ENCODE data around the gene SNRPE.

Gene SNRPE

GRCh38 chr1:203899353-203899716 lies 37.9 kb downstream of the SNRPE start:
- ChIA-PET POLR2A (interaction anchor here (0.7 kb wide), 1 partner anchor 23 kb away, joined by 3 read pairs; no protein-coding TSS in a partner anchor), CTCF (no interaction called here)
- Histone ChIP-seq H3K4me1 (ENCODE audit: control insufficient read depth, insufficient read depth, low read length) (no peaks in the 10 kb centered on the region), H3K4me3 (ENCODE audit: low read depth, low read length) (no peak overlapping the region), H3K36me3 (ENCODE audit: control insufficient read depth in 2 of 2, insufficient read depth in 1 of 2, low read length in 2 of 2) (no peaks in the 10 kb centered on the region), H3K27ac (ENCODE audit: extremely low read depth, low read depth, low read length) (no peak overlapping the region), H3K9me3 (ENCODE audit: control insufficient read depth, insufficient read depth, low read depth, low read length) (no peaks in the 10 kb centered on the region)
- TF ChIP-seq ZNF248 (tag by site-specific recombination; IDR thresholded peaks at IDR 0.05) (no peak), FEZF1 (tag by site-specific recombination; IDR thresholded peaks at IDR 0.05) (no peak), SALL2 (tag by site-specific recombination; IDR thresholded peaks at IDR 0.05; ENCODE audit: borderline replicate concordance) (no peak), ZNF776 (tag by site-specific recombination; IDR thresholded peaks at IDR 0.05; ENCODE audit: borderline replicate concordance) (no peak), WT1 (tag by site-specific recombination; IDR thresholded peaks at IDR 0.05) (no peak), HOXC10 (CRISPR knock-in tag; IDR thresholded peaks at IDR 0.05) (no peak), ZNF202 (tag by site-specific recombination; IDR thresholded peaks at IDR 0.05; ENCODE audit: borderline replicate concordance) (no peak)

- TF ChIP-seq, protein P1, sequence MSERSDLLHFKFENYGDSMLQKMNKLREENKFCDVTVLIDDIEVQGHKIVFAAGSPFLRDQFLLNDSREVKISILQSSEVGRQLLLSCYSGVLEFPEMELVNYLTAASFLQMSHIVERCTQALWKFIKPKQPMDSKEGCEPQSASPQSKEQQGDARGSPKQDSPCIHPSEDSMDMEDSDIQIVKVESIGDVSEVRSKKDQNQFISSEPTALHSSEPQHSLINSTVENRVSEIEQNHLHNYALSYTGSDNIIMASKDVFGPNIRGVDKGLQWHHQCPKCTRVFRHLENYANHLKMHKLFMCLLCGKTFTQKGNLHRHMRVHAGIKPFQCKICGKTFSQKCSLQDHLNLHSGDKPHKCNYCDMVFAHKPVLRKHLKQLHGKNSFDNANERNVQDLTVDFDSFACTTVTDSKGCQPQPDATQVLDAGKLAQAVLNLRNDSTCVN (tag by site-specific recombination; optimal IDR thresholded peaks at IDR 0.05) = no peak
- TF ChIP-seq KLF10 (tag by site-specific recombination; IDR thresholded peaks at IDR 0.05) (no peak), ZNF623 (tag by site-specific recombination; IDR thresholded peaks at IDR 0.05) (no peak), ZNF23 (tag by site-specific recombination; IDR thresholded peaks at IDR 0.05; ENCODE audit: borderline replicate concordance) (no peak), ZBTB8A (tag by site-specific recombination; IDR thresholded peaks at IDR 0.05) (no peak), TRIM28 (IDR thresholded peaks at IDR 0.05; ENCODE audit: borderline replicate concordance, low read length) (no peak), SP3 (tag by site-specific recombination; IDR thresholded peaks at IDR 0.05) (no peak), ZNF610 (tag by site-specific recombination; IDR thresholded peaks at IDR 0.05; ENCODE audit: borderline replicate concordance) (no peak), KLF1 (tag by site-specific recombination; IDR thresholded peaks at IDR 0.05) (no peak), MEIS1 (CRISPR knock-in tag; IDR thresholded peaks at IDR 0.05; ENCODE audit: borderline replicate concordance) (no peak), ZFP37 (tag by site-specific recombination; IDR thresholded peaks at IDR 0.05) (no peak), ZNF585B (tag by site-specific recombination; IDR thresholded peaks at IDR 0.05) (no peak)
- TF ChIP-seq, protein P2, sequence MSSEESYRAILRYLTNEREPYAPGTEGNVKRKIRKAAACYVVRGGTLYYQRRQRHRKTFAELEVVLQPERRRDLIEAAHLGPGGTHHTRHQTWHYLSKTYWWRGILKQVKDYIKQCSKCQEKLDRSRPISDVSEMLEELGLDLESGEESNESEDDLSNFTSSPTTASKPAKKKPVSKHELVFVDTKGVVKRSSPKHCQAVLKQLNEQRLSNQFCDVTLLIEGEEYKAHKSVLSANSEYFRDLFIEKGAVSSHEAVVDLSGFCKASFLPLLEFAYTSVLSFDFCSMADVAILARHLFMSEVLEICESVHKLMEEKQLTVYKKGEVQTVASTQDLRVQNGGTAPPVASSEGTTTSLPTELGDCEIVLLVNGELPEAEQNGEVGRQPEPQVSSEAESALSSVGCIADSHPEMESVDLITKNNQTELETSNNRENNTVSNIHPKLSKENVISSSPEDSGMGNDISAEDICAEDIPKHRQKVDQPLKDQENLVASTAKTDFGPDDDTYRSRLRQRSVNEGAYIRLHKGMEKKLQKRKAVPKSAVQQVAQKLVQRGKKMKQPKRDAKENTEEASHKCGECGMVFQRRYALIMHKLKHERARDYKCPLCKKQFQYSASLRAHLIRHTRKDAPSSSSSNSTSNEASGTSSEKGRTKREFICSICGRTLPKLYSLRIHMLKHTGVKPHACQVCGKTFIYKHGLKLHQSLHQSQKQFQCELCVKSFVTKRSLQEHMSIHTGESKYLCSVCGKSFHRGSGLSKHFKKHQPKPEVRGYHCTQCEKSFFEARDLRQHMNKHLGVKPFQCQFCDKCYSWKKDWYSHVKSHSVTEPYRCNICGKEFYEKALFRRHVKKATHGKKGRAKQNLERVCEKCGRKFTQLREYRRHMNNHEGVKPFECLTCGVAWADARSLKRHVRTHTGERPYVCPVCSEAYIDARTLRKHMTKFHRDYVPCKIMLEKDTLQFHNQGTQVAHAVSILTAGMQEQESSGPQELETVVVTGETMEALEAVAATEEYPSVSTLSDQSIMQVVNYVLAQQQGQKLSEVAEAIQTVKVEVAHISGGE (tag by site-specific recombination; conservative IDR thresholded peaks at IDR 0.05; ENCODE audit: low read depth) = no peak
- TF ChIP-seq, protein P3, sequence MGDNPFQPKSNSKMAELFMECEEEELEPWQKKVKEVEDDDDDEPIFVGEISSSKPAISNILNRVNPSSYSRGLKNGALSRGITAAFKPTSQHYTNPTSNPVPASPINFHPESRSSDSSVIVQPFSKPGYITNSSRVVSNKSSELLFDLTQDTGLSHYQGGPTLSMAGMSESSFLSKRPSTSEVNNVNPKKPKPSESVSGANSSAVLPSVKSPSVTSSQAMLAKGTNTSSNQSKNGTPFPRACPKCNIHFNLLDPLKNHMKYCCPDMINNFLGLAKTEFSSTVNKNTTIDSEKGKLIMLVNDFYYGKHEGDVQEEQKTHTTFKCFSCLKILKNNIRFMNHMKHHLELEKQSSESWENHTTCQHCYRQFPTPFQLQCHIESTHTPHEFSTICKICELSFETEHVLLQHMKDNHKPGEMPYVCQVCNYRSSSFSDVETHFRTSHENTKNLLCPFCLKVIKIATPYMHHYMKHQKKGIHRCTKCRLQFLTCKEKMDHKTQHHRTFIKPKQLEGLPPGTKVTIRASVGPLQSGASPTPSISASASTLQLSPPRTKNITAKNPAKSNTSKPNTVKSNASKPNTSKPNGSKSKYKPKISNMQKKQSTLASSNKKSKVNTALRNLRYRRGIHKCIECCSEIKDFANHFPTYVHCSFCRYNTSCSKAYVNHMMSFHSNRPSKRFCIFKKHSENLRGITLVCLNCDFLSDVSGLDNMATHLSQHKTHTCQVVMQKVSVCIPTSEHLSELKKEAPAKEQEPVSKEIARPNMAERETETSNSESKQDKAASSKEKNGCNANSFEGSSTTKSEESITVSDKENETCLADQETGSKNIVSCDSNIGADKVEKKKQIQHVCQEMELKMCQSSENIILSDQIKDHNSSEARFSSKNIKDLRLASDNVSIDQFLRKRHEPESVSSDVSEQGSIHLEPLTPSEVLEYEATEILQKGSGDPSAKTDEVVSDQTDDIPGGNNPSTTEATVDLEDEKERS (tag by site-specific recombination; IDR thresholded peaks at IDR 0.05) = no peak
- TF ChIP-seq, protein P4, sequence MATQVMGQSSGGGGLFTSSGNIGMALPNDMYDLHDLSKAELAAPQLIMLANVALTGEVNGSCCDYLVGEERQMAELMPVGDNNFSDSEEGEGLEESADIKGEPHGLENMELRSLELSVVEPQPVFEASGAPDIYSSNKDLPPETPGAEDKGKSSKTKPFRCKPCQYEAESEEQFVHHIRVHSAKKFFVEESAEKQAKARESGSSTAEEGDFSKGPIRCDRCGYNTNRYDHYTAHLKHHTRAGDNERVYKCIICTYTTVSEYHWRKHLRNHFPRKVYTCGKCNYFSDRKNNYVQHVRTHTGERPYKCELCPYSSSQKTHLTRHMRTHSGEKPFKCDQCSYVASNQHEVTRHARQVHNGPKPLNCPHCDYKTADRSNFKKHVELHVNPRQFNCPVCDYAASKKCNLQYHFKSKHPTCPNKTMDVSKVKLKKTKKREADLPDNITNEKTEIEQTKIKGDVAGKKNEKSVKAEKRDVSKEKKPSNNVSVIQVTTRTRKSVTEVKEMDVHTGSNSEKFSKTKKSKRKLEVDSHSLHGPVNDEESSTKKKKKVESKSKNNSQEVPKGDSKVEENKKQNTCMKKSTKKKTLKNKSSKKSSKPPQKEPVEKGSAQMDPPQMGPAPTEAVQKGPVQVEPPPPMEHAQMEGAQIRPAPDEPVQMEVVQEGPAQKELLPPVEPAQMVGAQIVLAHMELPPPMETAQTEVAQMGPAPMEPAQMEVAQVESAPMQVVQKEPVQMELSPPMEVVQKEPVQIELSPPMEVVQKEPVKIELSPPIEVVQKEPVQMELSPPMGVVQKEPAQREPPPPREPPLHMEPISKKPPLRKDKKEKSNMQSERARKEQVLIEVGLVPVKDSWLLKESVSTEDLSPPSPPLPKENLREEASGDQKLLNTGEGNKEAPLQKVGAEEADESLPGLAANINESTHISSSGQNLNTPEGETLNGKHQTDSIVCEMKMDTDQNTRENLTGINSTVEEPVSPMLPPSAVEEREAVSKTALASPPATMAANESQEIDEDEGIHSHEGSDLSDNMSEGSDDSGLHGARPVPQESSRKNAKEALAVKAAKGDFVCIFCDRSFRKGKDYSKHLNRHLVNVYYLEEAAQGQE (tag by site-specific recombination; IDR thresholded peaks at IDR 0.05) = no peak
- TF ChIP-seq, protein P5, sequence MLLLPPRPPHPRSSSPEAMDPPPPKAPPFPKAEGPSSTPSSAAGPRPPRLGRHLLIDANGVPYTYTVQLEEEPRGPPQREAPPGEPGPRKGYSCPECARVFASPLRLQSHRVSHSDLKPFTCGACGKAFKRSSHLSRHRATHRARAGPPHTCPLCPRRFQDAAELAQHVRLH (tag by site-specific recombination; IDR thresholded peaks at IDR 0.05) = no peak
- no peak overlapping the region for H3K27ac ChIP-seq (ENCODE audit: extremely low read depth, low read depth, low read length)
- H3K4me1 ChIP-seq (ENCODE audit: control insufficient read depth, insufficient read depth, low read length) = no peaks in the 10 kb centered on the region
- no peak overlapping the region for H3K4me3 ChIP-seq (ENCODE audit: low read depth, low read length)
- no peaks in the 10 kb centered on the region for H3K9me3 ChIP-seq (ENCODE audit: control insufficient read depth, insufficient read depth, low read depth, low read length)
- no peaks in the 10 kb centered on the region for H3K36me3 ChIP-seq (ENCODE audit: control insufficient read depth in 2 of 2, insufficient read depth in 1 of 2, low read length in 2 of 2)
- ChIA-PET POLR2A (no interaction called here), CTCF (no interaction called here)
Measured at GRCh38 chr1:203899869-203900714, 38.7 kb downstream of the SNRPE start.

Measured in HEK293 (cell line).